Effector memory CD8-positive, alpha-beta T cell (primary cell): ENCODE results near the gene LDLRAD4.
"Not testable (repeated sequence)": the region's sequence is repeated elsewhere in the genome, so short reads cannot be mapped to it uniquely, and the experiment has no call there.

Source experiments
- ATAC-seq: fragments of 150-1000 bp; cut with Tn5 transposase; replicated peaks from 2 replicates; pipeline ENCODE4 v1.10.0; 2021; ENCODE audit warnings: mild to moderate bottlenecking, moderate library complexity
- DNase-seq, 3 experiments: peaks; one replicate each; pipeline ENCODE4 v3.0.0; 2021
- H3K27ac Mint-ChIP-seq, 2 donors: one replicate each; pipeline ENCODE4 v1.8.0; 2022; ENCODE audit warnings: mild to moderate bottlenecking in 2 of 2, mixed read lengths in 2 of 2, moderate library complexity in 2 of 2
- H3K27me3 Mint-ChIP-seq, 2 donors: one replicate each; pipeline ENCODE4 v1.8.0; 2022; ENCODE audit warnings: mixed read lengths in 2 of 2
- H3K36me3 Mint-ChIP-seq: one replicate; pipeline ENCODE4 v1.8.0; 2022; ENCODE audit warnings: mild to moderate bottlenecking, moderate library complexity, mixed read lengths; ENCODE audit not compliant: insufficient read depth
- H3K4me1 Mint-ChIP-seq, 2 donors: one replicate each; pipeline ENCODE4 v1.8.0; 2022; ENCODE audit warnings: low read depth in 2 of 2, mixed read lengths in 2 of 2
- H3K4me3 Mint-ChIP-seq, 2 donors: one replicate each; pipeline ENCODE4 v1.8.0; 2022; ENCODE audit warnings: mild to moderate bottlenecking in 2 of 2, mixed read lengths in 2 of 2, moderate library complexity in 2 of 2
- H3K9me3 Mint-ChIP-seq, 2 donors: one replicate each; pipeline ENCODE4 v1.8.0; 2022; ENCODE audit warnings: mixed read lengths in 2 of 2

LDLRAD4 gene

GRCh38 chr18:13677350-13677749 lies 458.8 kb downstream of the LDLRAD4 start:
- not testable (repeated sequence) for H3K9me3 Mint-ChIP-seq, ATAC-seq, H3K27me3 Mint-ChIP-seq, H3K4me3 Mint-ChIP-seq, H3K36me3 Mint-ChIP-seq, DNase-seq, H3K27ac Mint-ChIP-seq
- H3K4me1 Mint-ChIP-seq: peaks cover 0 to 18% of the 10 kb centered on the region in 2 donors

GRCh38 chr18:13680612-13681011 lies 462.1 kb downstream of the LDLRAD4 start:
- H3K4me1 Mint-ChIP-seq: peaks cover 0 to 16% of the 10 kb centered on the region in 2 donors
- H3K27ac Mint-ChIP-seq: no peak overlapping the region
- DNase-seq (no peak), ATAC-seq (no peak)
- no peaks in the 10 kb centered on the region for H3K9me3 Mint-ChIP-seq
- H3K36me3 Mint-ChIP-seq: peaks cover 7% of the 10 kb centered on the region
- H3K4me3 Mint-ChIP-seq: no peak overlapping the region
- H3K27me3 Mint-ChIP-seq: no peaks in the 10 kb centered on the region

DNA sequence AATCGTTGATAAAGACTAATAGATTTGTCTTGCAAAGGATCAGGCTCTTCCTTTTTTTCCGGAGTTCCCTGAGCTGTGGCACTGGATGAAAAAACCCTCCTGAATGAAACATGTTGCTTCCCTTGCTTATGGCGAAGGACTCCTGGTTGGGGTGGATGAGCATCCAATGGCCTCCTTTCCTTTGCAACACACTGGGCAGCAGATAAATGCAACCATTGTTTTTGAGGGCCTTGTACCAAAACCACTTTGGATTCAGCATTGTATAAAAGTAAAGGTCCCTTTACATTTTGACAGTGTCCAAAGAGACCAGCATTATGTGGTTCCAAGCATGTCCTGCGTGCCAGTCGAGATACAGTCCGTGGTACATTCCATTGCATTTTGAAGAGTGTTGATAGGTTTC lies 463.1 kb downstream of the LDLRAD4 start:
- Mint-ChIP-seq H3K4me3 (no peak overlapping the region), H3K36me3 (peaks cover 7% of the 10 kb centered on the region), H3K9me3 (no peaks in the 10 kb centered on the region), H3K27me3 (no peaks in the 10 kb centered on the region), H3K4me1 (peaks cover 0 to 20% of the 10 kb centered on the region in 2 donors), H3K27ac (no peak overlapping the region)
- no peak for DNase-seq
- ATAC-seq: no peak

DNA sequence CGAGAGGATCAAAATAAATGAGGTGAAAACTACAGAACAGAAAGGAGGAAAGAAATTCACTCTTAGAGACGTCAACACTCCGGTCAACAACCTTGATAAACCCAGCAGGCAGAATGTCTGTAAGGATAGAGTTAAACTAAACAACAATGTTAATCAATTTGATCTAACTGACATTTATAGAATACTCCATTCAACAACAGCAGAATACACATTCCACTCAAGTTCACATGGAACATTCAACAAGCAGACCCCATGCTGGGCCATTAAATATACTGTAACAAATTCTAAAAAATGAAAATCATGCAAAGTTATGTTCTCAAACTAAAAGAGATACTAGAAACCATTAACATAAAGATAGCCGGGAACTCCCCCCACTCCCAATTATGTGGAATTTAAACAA lies 466.0 kb downstream of the LDLRAD4 start:
- peaks cover 23 to 24% of the 10 kb centered on the region in 2 donors for H3K4me1 Mint-ChIP-seq
- ATAC-seq (no peak), DNase-seq (no peak)
- H3K4me3 Mint-ChIP-seq: no peak overlapping the region
- H3K9me3 Mint-ChIP-seq: no peaks in the 10 kb centered on the region
- H3K27me3 Mint-ChIP-seq: no peaks in the 10 kb centered on the region
- H3K27ac Mint-ChIP-seq: no peak overlapping the region
- H3K36me3 Mint-ChIP-seq: peaks cover 11% of the 10 kb centered on the region

- H3K9me3 Mint-ChIP-seq: peaks cover 0 to 3% of the 10 kb centered on the region in 2 donors
- H3K36me3 Mint-ChIP-seq: peaks cover 11% of the 10 kb centered on the region
- H3K27me3 Mint-ChIP-seq: no peaks in the 10 kb centered on the region
- H3K27ac Mint-ChIP-seq: no peak overlapping the region
- H3K4me1 Mint-ChIP-seq: peaks cover 36 to 37% of the 10 kb centered on the region in 2 donors
- DNase-seq: no peak
- no peak for ATAC-seq
- H3K4me3 Mint-ChIP-seq: no peak overlapping the region
Observed at GRCh38 chr18:13688191-13689136, 469.9 kb downstream of the LDLRAD4 start.

DNA sequence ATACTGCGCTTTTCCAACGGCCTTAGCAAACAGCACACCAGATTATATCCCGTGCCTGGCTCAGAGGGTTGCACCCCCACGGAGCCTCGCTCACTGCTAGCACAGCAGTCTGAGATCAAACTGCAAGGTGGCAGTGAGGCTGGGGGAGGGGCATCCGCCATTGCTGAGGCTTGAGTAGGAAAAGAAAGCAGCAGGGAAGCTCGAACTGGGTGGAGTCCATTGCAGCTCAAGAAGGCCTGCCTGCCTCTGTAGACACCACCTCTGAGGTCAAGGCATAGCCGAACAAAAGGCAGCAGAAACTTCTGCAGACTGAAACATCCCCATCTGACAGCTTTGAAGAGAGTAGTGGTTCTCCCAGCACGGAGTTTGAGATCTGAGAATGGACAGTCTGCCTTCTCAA lies 471.5 kb downstream of the LDLRAD4 start:
- H3K27ac Mint-ChIP-seq, H3K9me3 Mint-ChIP-seq, ATAC-seq, H3K36me3 Mint-ChIP-seq, H3K27me3 Mint-ChIP-seq, DNase-seq, H3K4me3 Mint-ChIP-seq: not testable (repeated sequence)
- H3K4me1 Mint-ChIP-seq: peaks cover 39 to 41% of the 10 kb centered on the region in 2 donors

- not testable (repeated sequence) for DNase-seq, H3K27me3 Mint-ChIP-seq, H3K36me3 Mint-ChIP-seq, H3K4me3 Mint-ChIP-seq, H3K27ac Mint-ChIP-seq, H3K9me3 Mint-ChIP-seq, ATAC-seq
- H3K4me1 Mint-ChIP-seq: peaks cover 30 to 31% of the 10 kb centered on the region in 2 donors
Observed at GRCh38 chr18:13695337-13695736, 476.8 kb downstream of the LDLRAD4 start.

DNA sequence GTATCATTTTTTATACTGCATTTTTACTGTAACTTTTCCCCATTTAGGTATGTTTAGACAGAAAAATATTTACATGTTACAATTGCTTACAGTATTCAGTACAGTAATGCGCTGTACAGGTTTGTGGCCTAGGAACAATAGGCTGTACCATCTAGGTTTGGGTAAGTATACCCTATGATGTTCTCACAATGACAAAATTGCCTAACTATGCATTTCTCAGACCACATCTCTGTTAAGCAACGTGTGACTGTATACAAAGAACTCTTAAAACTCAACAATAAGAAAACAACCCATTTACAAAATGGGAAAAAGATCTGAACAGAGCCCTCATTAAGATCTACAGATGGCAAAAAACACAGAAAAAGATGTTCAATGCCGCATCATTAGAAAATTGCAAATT lies 478.4 kb downstream of the LDLRAD4 start:
- peaks cover 23 to 26% of the 10 kb centered on the region in 2 donors for H3K4me1 Mint-ChIP-seq
- peaks cover 0 to 2% of the 10 kb centered on the region in 2 donors for H3K9me3 Mint-ChIP-seq
- DNase-seq: no peak
- H3K36me3 Mint-ChIP-seq: no peaks in the 10 kb centered on the region
- no peak overlapping the region for H3K4me3 Mint-ChIP-seq
- H3K27ac Mint-ChIP-seq: no peak overlapping the region
- H3K27me3 Mint-ChIP-seq: no peaks in the 10 kb centered on the region
- no peak for ATAC-seq

GRCh38 chr18:13700153-13700552 lies 481.6 kb downstream of the LDLRAD4 start:
- no peak overlapping the region for H3K27ac Mint-ChIP-seq
- H3K4me3 Mint-ChIP-seq: no peak overlapping the region
- no peaks in the 10 kb centered on the region for H3K36me3 Mint-ChIP-seq

More at GRCh38 chr18:13700153-13700552, 481.6 kb downstream of the LDLRAD4 start:
- peaks cover 13 to 17% of the 10 kb centered on the region in 2 donors for H3K4me1 Mint-ChIP-seq
- H3K27me3 Mint-ChIP-seq: no peaks in the 10 kb centered on the region
- ATAC-seq (no peak), DNase-seq (no peak)
- H3K9me3 Mint-ChIP-seq: no peaks in the 10 kb centered on the region
